Stimulated activated CD4-positive, alpha-beta T cell treated with anti-CD3 and anti-CD28 coated beads, Interleukin-12 subunit alpha, Interleukin-12 subunit beta, amount 100 ng/mL, for 48 hours (primary cell): ENCODE data around the gene LDLR.
"Not testable (repeated sequence)": the region's sequence is repeated elsewhere in the genome, so short reads cannot be mapped to it uniquely, and the experiment has no call there.

Experiments used
- DNase-seq, 3 donors: peaks; one replicate each; pipeline ENCODE4 v3.0.0-alpha.2; 2020; ENCODE audit warnings: low read depth in 2 of 3, low spot score in 1 of 3

Gene LDLR

GRCh38 chr19:11169896-11170678, 80.8 kb downstream of the LDLR start:
- no peak for DNase-seq

GRCh38 chr19:11171144-11171543, 81.9 kb downstream of the LDLR start:
- DNase-seq = no peak

GRCh38 chr19:11172576-11172975, 83.3 kb downstream of the LDLR start:
- DNase-seq = no peak

GRCh38 chr19:11173516-11174155, 84.4 kb downstream of the LDLR start:
- no peak for DNase-seq

GRCh38 chr19:11174336-11174735, 85.1 kb downstream of the LDLR start:
- DNase-seq = no peak

- DNase-seq = no peak
Observed at GRCh38 chr19:11175920-11176319, 86.7 kb downstream of the LDLR start.

GRCh38 chr19:11176466-11177193, 87.4 kb downstream of the LDLR start:
- DNase-seq = no peak

- no peak for DNase-seq
Observed at GRCh38 chr19:11177592-11177991, 88.3 kb downstream of the LDLR start.

GRCh38 chr19:11179145-11179465, 89.8 kb downstream of the LDLR start:
- DNase-seq = not testable (repeated sequence)

GRCh38 chr19:11179716-11180297, 90.5 kb downstream of the LDLR start:
- no peak for DNase-seq

- DNase-seq = no peak
Observed at GRCh38 chr19:11180346-11180745, 91.1 kb downstream of the LDLR start.

- DNase-seq = not testable (repeated sequence)
Observed at GRCh38 chr19:11180975-11181374, 91.7 kb downstream of the LDLR start.

GRCh38 chr19:11181488-11181887, 92.2 kb downstream of the LDLR start:
- no peak for DNase-seq
